SK-N-SH (cell line): ENCODE measurements around the gene KANK3. TPM values are rescaled to one million over a fixed set of nuclear protein-coding genes. Genes with fewer than 3 reads are reported as not detected.

Experiments
- CTCF ChIA-PET: fragments of 300-600, 350-600 bp; formaldehyde crosslinking; extraction: SDS; loops from one replicate; lab custom pipeline; 2021; lab: Yijun Ruan, JAX
- POLR2A ChIA-PET: fragments of 350-600 bp; sonication (Branson Sonifier 250); formaldehyde crosslinking; extraction: SDS; loops from one replicate; lab custom pipeline; 2020; ENCODE audit warnings: antibody characterized with exemption, inconsistent platforms; lab: Yijun Ruan, JAX
- DNase-seq: peaks from one replicate; pipeline ENCODE4 v3.0.0; 2012
- H2AFZ ChIP-seq: fragments of 200-600 bp; sonication (generic); 2 replicates; pipeline ENCODE4 v1.8.1; 2016; ENCODE audit warnings: antibody characterized with exemption, mild to moderate bottlenecking, low read depth
- H3F3A ChIP-seq: fragments of 200-600 bp; sonication (generic); replicated peaks from 2 replicates; pipeline ENCODE3; 2016; ENCODE audit warnings: antibody characterized with exemption, mild to moderate bottlenecking; ENCODE audit not compliant: insufficient read depth
- H3K27ac ChIP-seq, 2 experiments: fragments of 200-500 bp in 1 of 2; fragments of 200-600 bp in 1 of 2; sonication (Bioruptor generic) in 1 of 2; sonication (generic), shearing (Covaris generic) in 1 of 2; 2 replicates each; pipeline versions ENCODE4 v1.5.1 to v1.6.1; 2014 to 2016; ENCODE audit warnings: low read depth in 2 of 2, inconsistent platforms in 1 of 2, low read length in 1 of 2, mild to moderate bottlenecking in 1 of 2, mixed read lengths in 1 of 2
- H3K27me3 ChIP-seq: fragments of 200-600 bp; sonication (generic), shearing (Covaris generic); 2 replicates; pipeline ENCODE4 v1.6.1; 2016; ENCODE audit warnings: mixed run types; ENCODE audit not compliant: insufficient read depth
- H3K36me3 ChIP-seq, 2 experiments: fragments of 200-500 bp in 1 of 2; fragments of 200-600 bp in 1 of 2; sonication (Bioruptor generic) in 1 of 2; sonication (generic) in 1 of 2; replicated peaks in 1 of 2; 2 replicates each; pipeline versions ENCODE3 to v1.5.1; 2014 to 2016; ENCODE audit warnings: low read length in 1 of 2, mild to moderate bottlenecking in 1 of 2; ENCODE audit not compliant: insufficient read depth in 2 of 2, control insufficient read depth in 1 of 2
- H3K4me1 ChIP-seq, 2 experiments: fragments of 200-500 bp in 1 of 2; fragments of 200-600 bp in 1 of 2; sonication (Bioruptor generic) in 1 of 2; sonication (generic), shearing (Covaris generic) in 1 of 2; 2 replicates each; pipeline versions ENCODE4 v1.5.1 to v1.6.1; 2014 to 2016; ENCODE audit warnings: low read depth in 1 of 2, low read length in 1 of 2, mixed run types in 1 of 2; ENCODE audit not compliant: insufficient read depth in 2 of 2, control insufficient read depth in 1 of 2
- H3K4me2 ChIP-seq: fragments of 200-600 bp; sonication (generic), shearing (Covaris generic); 2 replicates; pipeline ENCODE4 v1.6.1; 2017; ENCODE audit warnings: mixed run types
- H3K4me3 ChIP-seq, 2 experiments: fragments of 200-500 bp in 1 of 2; fragments of 200-600 bp in 1 of 2; sonication (Bioruptor generic) in 1 of 2; sonication (generic), shearing (Covaris generic) in 1 of 2; 2 replicates each; pipeline versions ENCODE4 v1.5.1 to v1.8.1; 2014 to 2016; ENCODE audit warnings: low read depth in 2 of 2, inconsistent platforms in 1 of 2, low read length in 1 of 2, mild to moderate bottlenecking in 1 of 2, mixed read lengths in 1 of 2, moderate library complexity in 1 of 2
- H3K79me2 ChIP-seq: fragments of 200-600 bp; sonication (generic); 2 replicates; pipeline ENCODE4 v1.8.1; 2017; ENCODE audit warnings: mild to moderate bottlenecking; ENCODE audit not compliant: insufficient read depth
- H3K9ac ChIP-seq: fragments of 200-600 bp; sonication (generic); 2 replicates; pipeline ENCODE4 v1.6.1; 2017; ENCODE audit warnings: mixed run types
- H3K9me2 ChIP-seq: fragments of 200-600 bp; sonication (generic); 2 replicates; pipeline ENCODE4 v1.6.1; 2017; ENCODE audit warnings: mixed run types
- H3K9me3 ChIP-seq: fragments of 200-600 bp; sonication (generic); 2 replicates; pipeline ENCODE4 v1.6.1; 2017; ENCODE audit warnings: mixed run types, mild to moderate bottlenecking, moderate library complexity
- H4K20me1 ChIP-seq: fragments of 200-600 bp; sonication (generic); 2 replicates; pipeline ENCODE4 v1.6.1; 2017; ENCODE audit warnings: mild to moderate bottlenecking, mixed run types; ENCODE audit not compliant: insufficient read depth
- CHD2 ChIP-seq: fragments of 150-350 bp; IDR thresholded peaks from 2 replicates; pipeline ENCODE4 v1.6.1; 2018; ENCODE audit warnings: low read length; ENCODE audit not compliant: partially characterized antibody
- ELF1 ChIP-seq: IDR thresholded peaks from 2 replicates; pipeline ENCODE4 v1.4.0; 2012
- EP300 ChIP-seq, 2 experiments: IDR thresholded peaks; 2 replicates each; pipeline versions ENCODE4 v1.4.0 to v1.6.1; 2012; ENCODE audit warnings: borderline replicate concordance in 1 of 2, low read depth in 1 of 2, low read length in 1 of 2
- EZH2phosphoT487 ChIP-seq: fragments of 200-600 bp; sonication (generic); IDR thresholded peaks from 2 replicates; pipeline ENCODE4 v1.6.1; 2017; ENCODE audit warnings: low read depth, mixed run types, mild to moderate bottlenecking, antibody characterized with exemption, moderate library complexity, borderline replicate concordance
- FOSL2 ChIP-seq: IDR thresholded peaks from 2 replicates; pipeline ENCODE4 v1.4.0; 2012; ENCODE audit warnings: low read depth, mild to moderate bottlenecking, moderate library complexity, borderline replicate concordance
- GATA2 ChIP-seq: sonication (generic); formaldehyde crosslinking; IDR thresholded peaks from 2 replicates; pipeline ENCODE4 v1.5.0; 2020; ENCODE audit warnings: mild to moderate bottlenecking, missing genetic modification reagents
- JUND ChIP-seq: IDR thresholded peaks from 2 replicates; pipeline ENCODE4 v1.4.0; 2012
- MEF2A ChIP-seq: IDR thresholded peaks from 2 replicates; pipeline ENCODE4 v1.4.0; 2012; ENCODE audit warnings: low read depth, borderline replicate concordance
- MXI1 ChIP-seq: IDR thresholded peaks from 2 replicates; pipeline ENCODE4 v1.6.1; 2012; ENCODE audit warnings: mild to moderate bottlenecking, low read depth, low read length, improper control_type of control experiment
- NFIC ChIP-seq: IDR thresholded peaks from 2 replicates; pipeline ENCODE4 v1.4.0; 2012; ENCODE audit warnings: borderline replicate concordance
- NRF1 ChIP-seq: IDR thresholded peaks from 2 replicates; pipeline ENCODE4 v1.6.1; 2012; ENCODE audit warnings: low read depth, mild to moderate bottlenecking, low read length
- RFX5 ChIP-seq: IDR thresholded peaks from 2 replicates; pipeline ENCODE4 v1.6.1; 2012; ENCODE audit warnings: mild to moderate bottlenecking, improper control_type of control experiment, low read length
- RXRA ChIP-seq: IDR thresholded peaks from 2 replicates; pipeline ENCODE4 v1.4.0; 2012; ENCODE audit warnings: low read depth, mild to moderate bottlenecking, borderline replicate concordance
- SIN3A ChIP-seq: IDR thresholded peaks from 2 replicates; pipeline ENCODE4 v1.6.1; 2012; ENCODE audit warnings: low read depth, mild to moderate bottlenecking, low read length, moderate library complexity, borderline replicate concordance
- TAF1 ChIP-seq: IDR thresholded peaks from 2 replicates; pipeline ENCODE4 v1.6.1; 2012; ENCODE audit warnings: low read depth, mild to moderate bottlenecking, low read length, moderate library complexity, borderline replicate concordance
- TEAD4 ChIP-seq: IDR thresholded peaks from 2 replicates; pipeline ENCODE4 v1.4.0; 2012; ENCODE audit warnings: mild to moderate bottlenecking, borderline replicate concordance; ENCODE audit not compliant: insufficient read depth
- WGBS: methylation state at CpG from one replicate; pipeline ENCODE4 v1.1.6; 2017; ENCODE audit warnings: low lambda C conversion rate; 5-methylcytosine and 5-hydroxymethylcytosine counted together
- polyA plus RNA-seq, 3 experiments: library from polyadenylated mRNA; depleted of rRNA; stranded (reverse); fragments of >200 nt; gene quantifications; 2 replicates each; pipeline ENCODE4 v1.2.3, GENCODE V29; 2012
- TF ChIP-seq, protein P1 (sequence below): IDR thresholded peaks from 2 replicates; pipeline ENCODE4 v1.4.0; 2012; ENCODE audit warnings: low read depth
- TF ChIP-seq, protein P2 (sequence below): fragments of 150-350 bp; IDR thresholded peaks from 2 replicates; pipeline ENCODE4 v1.6.1; 2016; ENCODE audit warnings: mild to moderate bottlenecking, low read depth, low read length
- TF ChIP-seq, protein P3 (sequence below): IDR thresholded peaks from 2 replicates; pipeline ENCODE4 v1.6.1; 2012; ENCODE audit warnings: mild to moderate bottlenecking, low read depth, low read length, moderate library complexity
- TF ChIP-seq, protein P4 (sequence below): fragments of 150-350 bp; IDR thresholded peaks from 2 replicates; pipeline ENCODE4 v1.6.1; 2017; ENCODE audit warnings: antibody characterized with exemption, low read length, low read depth, borderline replicate concordance

Gene KANK3
- polyA plus RNA-seq, 1 of the 3 experiments (the other 2 are of a cell fraction): 0.51 TPM

DNA sequence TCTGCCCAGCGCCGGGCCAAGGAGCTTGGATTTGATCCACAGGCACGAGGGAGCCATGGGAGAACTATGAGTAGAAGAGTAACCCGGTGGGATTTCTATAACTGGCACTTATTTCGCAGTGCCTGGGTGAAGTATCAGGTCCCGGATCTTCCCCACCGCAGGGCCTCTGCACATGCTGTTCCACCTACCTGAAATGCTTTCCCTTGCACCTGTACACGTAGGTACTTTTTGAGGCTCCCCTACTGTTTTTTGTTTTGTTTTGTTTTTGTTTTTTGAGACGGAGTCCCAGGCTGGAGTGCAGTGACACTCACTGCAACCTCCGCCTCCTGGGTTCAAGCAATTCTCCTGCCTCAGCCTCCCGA is 402 bp upstream of the KANK3 start:
- Histone ChIP-seq H4K20me1 (no peaks in the 10 kb centered on the region), H3K4me3 (peak overlapping the region in 1 of 2 experiments; percentile 39; a peak in 1 of 4 replicates), H2AFZ (peak overlapping the region; percentile 68; the same call in 1 of the 2 replicates), H3K9ac (no peak overlapping the region), H3K36me3 (no peaks in the 10 kb centered on the region), H3K79me2 (no peaks in the 10 kb centered on the region), H3K27ac (no peak overlapping the region), H3K4me2 (0 out of 2 replicates have a peak overlapping the region, but pooled peaks have one; percentile 37), H3K4me1 (no peaks in the 10 kb centered on the region; a peak in 1 of 4 replicates), H3K9me2 (no peaks in the 10 kb centered on the region), H3K9me3 (no peaks in the 10 kb centered on the region), H3K27me3 (peaks cover under 1% of the 10 kb centered on the region; the same call in 1 of the 2 replicates), H3F3A (peaks cover 3% of the 10 kb centered on the region)
- ChIA-PET POLR2A (no interaction called here), CTCF (interaction anchor here (1.4 to 6.5 kb wide), 5 partner anchors 9 to 237 kb away, joined by 4 to 61 read pairs (median 6); no protein-coding TSS in a partner anchor)
- TF ChIP-seq FOSL2 (no peak), RXRA (no peak), TAF1 (no peak), JUND (no peak), MEF2A (no peak), SIN3A (no peak)
- TF ChIP-seq, protein P1, sequence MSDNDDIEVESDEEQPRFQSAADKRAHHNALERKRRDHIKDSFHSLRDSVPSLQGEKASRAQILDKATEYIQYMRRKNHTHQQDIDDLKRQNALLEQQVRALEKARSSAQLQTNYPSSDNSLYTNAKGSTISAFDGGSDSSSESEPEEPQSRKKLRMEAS: no peak
- DNase-seq: no peak
- 40% methylated on average over 11 of the region's 11 CpGs for WGBS

DNA sequence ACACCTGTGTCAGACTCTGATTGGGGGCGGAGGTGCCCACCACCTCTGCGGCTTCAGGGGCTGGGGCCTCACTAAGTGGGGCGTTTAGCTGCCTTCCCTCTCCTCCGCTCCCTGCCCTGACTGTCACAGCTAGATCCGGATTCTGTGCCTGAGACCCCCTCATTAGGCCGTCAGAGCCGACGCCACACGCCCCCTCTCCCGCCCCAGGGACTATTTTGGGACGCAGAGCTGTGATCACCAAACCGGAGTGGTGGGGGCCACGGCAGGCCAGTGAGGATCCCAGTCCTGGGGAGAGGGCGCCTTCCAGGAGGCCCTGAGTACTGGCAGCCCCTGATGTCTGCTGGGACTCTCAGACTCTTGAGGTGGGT is 762 bp downstream of the KANK3 start:
- TF ChIP-seq, protein P2, sequence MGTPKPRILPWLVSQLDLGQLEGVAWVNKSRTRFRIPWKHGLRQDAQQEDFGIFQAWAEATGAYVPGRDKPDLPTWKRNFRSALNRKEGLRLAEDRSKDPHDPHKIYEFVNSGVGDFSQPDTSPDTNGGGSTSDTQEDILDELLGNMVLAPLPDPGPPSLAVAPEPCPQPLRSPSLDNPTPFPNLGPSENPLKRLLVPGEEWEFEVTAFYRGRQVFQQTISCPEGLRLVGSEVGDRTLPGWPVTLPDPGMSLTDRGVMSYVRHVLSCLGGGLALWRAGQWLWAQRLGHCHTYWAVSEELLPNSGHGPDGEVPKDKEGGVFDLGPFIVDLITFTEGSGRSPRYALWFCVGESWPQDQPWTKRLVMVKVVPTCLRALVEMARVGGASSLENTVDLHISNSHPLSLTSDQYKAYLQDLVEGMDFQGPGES: no peak
- TF ChIP-seq, protein P3, sequence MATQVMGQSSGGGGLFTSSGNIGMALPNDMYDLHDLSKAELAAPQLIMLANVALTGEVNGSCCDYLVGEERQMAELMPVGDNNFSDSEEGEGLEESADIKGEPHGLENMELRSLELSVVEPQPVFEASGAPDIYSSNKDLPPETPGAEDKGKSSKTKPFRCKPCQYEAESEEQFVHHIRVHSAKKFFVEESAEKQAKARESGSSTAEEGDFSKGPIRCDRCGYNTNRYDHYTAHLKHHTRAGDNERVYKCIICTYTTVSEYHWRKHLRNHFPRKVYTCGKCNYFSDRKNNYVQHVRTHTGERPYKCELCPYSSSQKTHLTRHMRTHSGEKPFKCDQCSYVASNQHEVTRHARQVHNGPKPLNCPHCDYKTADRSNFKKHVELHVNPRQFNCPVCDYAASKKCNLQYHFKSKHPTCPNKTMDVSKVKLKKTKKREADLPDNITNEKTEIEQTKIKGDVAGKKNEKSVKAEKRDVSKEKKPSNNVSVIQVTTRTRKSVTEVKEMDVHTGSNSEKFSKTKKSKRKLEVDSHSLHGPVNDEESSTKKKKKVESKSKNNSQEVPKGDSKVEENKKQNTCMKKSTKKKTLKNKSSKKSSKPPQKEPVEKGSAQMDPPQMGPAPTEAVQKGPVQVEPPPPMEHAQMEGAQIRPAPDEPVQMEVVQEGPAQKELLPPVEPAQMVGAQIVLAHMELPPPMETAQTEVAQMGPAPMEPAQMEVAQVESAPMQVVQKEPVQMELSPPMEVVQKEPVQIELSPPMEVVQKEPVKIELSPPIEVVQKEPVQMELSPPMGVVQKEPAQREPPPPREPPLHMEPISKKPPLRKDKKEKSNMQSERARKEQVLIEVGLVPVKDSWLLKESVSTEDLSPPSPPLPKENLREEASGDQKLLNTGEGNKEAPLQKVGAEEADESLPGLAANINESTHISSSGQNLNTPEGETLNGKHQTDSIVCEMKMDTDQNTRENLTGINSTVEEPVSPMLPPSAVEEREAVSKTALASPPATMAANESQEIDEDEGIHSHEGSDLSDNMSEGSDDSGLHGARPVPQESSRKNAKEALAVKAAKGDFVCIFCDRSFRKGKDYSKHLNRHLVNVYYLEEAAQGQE: no peak
- TF ChIP-seq NFIC (no peak), CHD2 (no peak), MXI1 (no peak), NRF1 (no peak), EP300 (IDR thresholded peaks at IDR 0.05; ENCODE audit: borderline replicate concordance in 1 of 2, low read depth in 1 of 2, low read length in 1 of 2) (no peak), ELF1 (no peak), GATA2 (CRISPR knock-in tag) (no peak), RFX5 (no peak), TAF1 (no peak), JUND (no peak), EZH2phosphoT487 (no peak), TEAD4 (no peak)
- TF ChIP-seq, protein P4, sequence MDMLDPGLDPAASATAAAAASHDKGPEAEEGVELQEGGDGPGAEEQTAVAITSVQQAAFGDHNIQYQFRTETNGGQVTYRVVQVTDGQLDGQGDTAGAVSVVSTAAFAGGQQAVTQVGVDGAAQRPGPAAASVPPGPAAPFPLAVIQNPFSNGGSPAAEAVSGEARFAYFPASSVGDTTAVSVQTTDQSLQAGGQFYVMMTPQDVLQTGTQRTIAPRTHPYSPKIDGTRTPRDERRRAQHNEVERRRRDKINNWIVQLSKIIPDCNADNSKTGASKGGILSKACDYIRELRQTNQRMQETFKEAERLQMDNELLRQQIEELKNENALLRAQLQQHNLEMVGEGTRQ: no peak
- H3K4me2 ChIP-seq: no peak overlapping the region
- H3K9me3 ChIP-seq: no peaks in the 10 kb centered on the region
- 55% methylated on average over 5 of the region's 14 CpGs for WGBS
- no peak overlapping the region for H3K27ac ChIP-seq
- H3K4me3 ChIP-seq: no peak overlapping the region
- H3F3A ChIP-seq: peaks cover 3% of the 10 kb centered on the region
- no peaks in the 10 kb centered on the region; a peak in 1 of 4 replicates for H3K4me1 ChIP-seq
- H3K36me3 ChIP-seq: no peaks in the 10 kb centered on the region
- no peaks in the 10 kb centered on the region for H3K79me2 ChIP-seq
- H2AFZ ChIP-seq: no peak overlapping the region
- H3K9me2 ChIP-seq: no peaks in the 10 kb centered on the region
- no peak overlapping the region for H3K9ac ChIP-seq
- CTCF ChIA-PET: interaction anchor here (1.5 to 6.5 kb wide), 2 partner anchors 11 to 164 kb away, joined by 5 to 61 read pairs; no protein-coding TSS in a partner anchor
- DNase-seq: no peak
- POLR2A ChIA-PET: no interaction called here
- H3K27me3 ChIP-seq: peaks cover 12% of the 10 kb centered on the region; the same call in 1 of the 2 replicates
- H4K20me1 ChIP-seq: no peaks in the 10 kb centered on the region
